Activated naive CD8-positive, alpha-beta T cell treated with anti-CD3 and anti-CD28 coated beads, Interleukin-2, amount 10 ng/mL, durations not matched to agents 7 days and 5 days (primary cell): Measurements from ENCODE around the gene ALDH1L1. TPM values are rescaled to one million over a fixed set of nuclear protein-coding genes. Genes with fewer than 3 reads are reported as not detected.
"Not testable (repeated sequence)": the region's sequence is repeated elsewhere in the genome, so short reads cannot be mapped to it uniquely, and the experiment has no call there.

Experiments
- ATAC-seq: fragments of 150-1000 bp; cut with Tn5 transposase; one replicate; pipeline ENCODE4 v1.10.0; 2021; ENCODE audit warnings: low read depth, moderate library complexity
- POLR2A ChIA-PET: fragments of 350-600 bp; sonication (Branson Sonifier 250); formaldehyde crosslinking; loops from one replicate; lab custom pipeline; 2021; ENCODE audit warnings: antibody characterized with exemption; lab: Charles Lee
- DNase-seq: peaks from one replicate; pipeline ENCODE4 v3.0.0; 2021
- H3K27ac Mint-ChIP-seq: one replicate; pipeline ENCODE4 v1.8.0; 2022; ENCODE audit warnings: mild to moderate bottlenecking, mixed read lengths
- H3K27me3 Mint-ChIP-seq: one replicate; pipeline ENCODE4 v1.8.0; 2022; ENCODE audit warnings: mild to moderate bottlenecking, moderate library complexity, mixed read lengths
- H3K36me3 Mint-ChIP-seq: one replicate; pipeline ENCODE4 v1.8.0; 2021; ENCODE audit warnings: mild to moderate bottlenecking, mixed read lengths
- H3K4me1 Mint-ChIP-seq: one replicate; pipeline ENCODE4 v1.8.0; 2021; ENCODE audit warnings: mixed read lengths
- H3K4me3 Mint-ChIP-seq: one replicate; pipeline ENCODE4 v1.8.0; 2022; ENCODE audit warnings: mild to moderate bottlenecking, moderate library complexity, mixed read lengths
- H3K9me3 Mint-ChIP-seq: one replicate; pipeline ENCODE4 v1.8.0; 2021; ENCODE audit warnings: mixed read lengths
- total RNA-seq, 2 experiments: library from RNA; stranded (reverse); gene quantifications; one replicate each; pipeline ENCODE4 v1.2.3, GENCODE V29; 2021

ALDH1L1 gene
- total RNA-seq, 2 experiments from 2014 or later: not detected

- no peaks in the 10 kb centered on the region for H3K36me3 Mint-ChIP-seq
- H3K27me3 Mint-ChIP-seq: no peaks in the 10 kb centered on the region
- no peaks in the 10 kb centered on the region for H3K4me1 Mint-ChIP-seq
- peaks cover 1% of the 10 kb centered on the region for H3K9me3 Mint-ChIP-seq
- POLR2A ChIA-PET: no interaction called here
- no peak overlapping the region for H3K4me3 Mint-ChIP-seq
- no peak overlapping the region for H3K27ac Mint-ChIP-seq
- ATAC-seq (no peak), DNase-seq (no peak)
These were observed 76.3 kb downstream of the ALDH1L1 start for GRCh38 chr3:126104028-126104635.

GRCh38 chr3:126103121-126104027 lies 77.0 kb downstream of the ALDH1L1 start:
- H3K27ac Mint-ChIP-seq: no peak overlapping the region
- POLR2A ChIA-PET: interaction anchor here (1.0 kb wide), 1 partner anchor 21 kb away, joined by 3 read pairs; no protein-coding TSS in a partner anchor
- no peak for DNase-seq
- H3K9me3 Mint-ChIP-seq: peaks cover 1% of the 10 kb centered on the region
- H3K36me3 Mint-ChIP-seq: no peaks in the 10 kb centered on the region
- no peaks in the 10 kb centered on the region for H3K27me3 Mint-ChIP-seq
- ATAC-seq: no peak
- no peaks in the 10 kb centered on the region for H3K4me1 Mint-ChIP-seq
- H3K4me3 Mint-ChIP-seq: no peak overlapping the region

- H3K4me3 Mint-ChIP-seq: no peak overlapping the region
- peaks cover 1% of the 10 kb centered on the region for H3K9me3 Mint-ChIP-seq
- no peaks in the 10 kb centered on the region for H3K4me1 Mint-ChIP-seq
- POLR2A ChIA-PET: interaction anchor here (1.0 kb wide), 1 partner anchor 22 kb away, joined by 3 read pairs; no protein-coding TSS in a partner anchor
- no peak overlapping the region for H3K27ac Mint-ChIP-seq
- no peaks in the 10 kb centered on the region for H3K27me3 Mint-ChIP-seq
- ATAC-seq: no peak
- DNase-seq: no peak
- no peaks in the 10 kb centered on the region for H3K36me3 Mint-ChIP-seq
These were observed 77.8 kb downstream of the ALDH1L1 start for GRCh38 chr3:126102530-126102951.

GRCh38 chr3:126102011-126102410 lies 78.4 kb downstream of the ALDH1L1 start:
- no peak overlapping the region for H3K27ac Mint-ChIP-seq
- peaks cover 1% of the 10 kb centered on the region for H3K9me3 Mint-ChIP-seq
- DNase-seq: no peak
- no peak for ATAC-seq
- no peaks in the 10 kb centered on the region for H3K27me3 Mint-ChIP-seq
- no peak overlapping the region for H3K4me3 Mint-ChIP-seq
- H3K4me1 Mint-ChIP-seq: no peaks in the 10 kb centered on the region
- no peaks in the 10 kb centered on the region for H3K36me3 Mint-ChIP-seq
- POLR2A ChIA-PET: no interaction called here

- DNase-seq (no peak), ATAC-seq (no peak)
- no peak overlapping the region for H3K4me3 Mint-ChIP-seq
- no peak overlapping the region for H3K27ac Mint-ChIP-seq
- H3K4me1 Mint-ChIP-seq: no peaks in the 10 kb centered on the region
- POLR2A ChIA-PET: no interaction called here
- H3K36me3 Mint-ChIP-seq: peaks cover 2% of the 10 kb centered on the region
- H3K27me3 Mint-ChIP-seq: no peaks in the 10 kb centered on the region
- peaks cover 4% of the 10 kb centered on the region for H3K9me3 Mint-ChIP-seq
These were observed 78.8 kb downstream of the ALDH1L1 start for GRCh38 chr3:126101521-126101982.

- H3K9me3 Mint-ChIP-seq: peaks cover 4% of the 10 kb centered on the region
- ATAC-seq (no peak), DNase-seq (no peak)
- no peak overlapping the region for H3K4me3 Mint-ChIP-seq
- POLR2A ChIA-PET: no interaction called here
- H3K27ac Mint-ChIP-seq: no peak overlapping the region
- H3K36me3 Mint-ChIP-seq: peaks cover 2% of the 10 kb centered on the region
- H3K27me3 Mint-ChIP-seq: no peaks in the 10 kb centered on the region
- no peaks in the 10 kb centered on the region for H3K4me1 Mint-ChIP-seq
These were observed 79.6 kb downstream of the ALDH1L1 start for GRCh38 chr3:126100634-126101301.

- no peaks in the 10 kb centered on the region for H3K27me3 Mint-ChIP-seq
- peaks cover 9% of the 10 kb centered on the region for H3K9me3 Mint-ChIP-seq
- peaks cover 2% of the 10 kb centered on the region for H3K36me3 Mint-ChIP-seq
- ATAC-seq (no peak), DNase-seq (no peak)
- no peaks in the 10 kb centered on the region for H3K4me1 Mint-ChIP-seq
- H3K4me3 Mint-ChIP-seq: no peak overlapping the region
- POLR2A ChIA-PET: no interaction called here
- no peak overlapping the region for H3K27ac Mint-ChIP-seq
These were observed 80.1 kb downstream of the ALDH1L1 start for GRCh38 chr3:126100269-126100633.

GRCh38 chr3:126098391-126098858 lies 82.0 kb downstream of the ALDH1L1 start:
- Mint-ChIP-seq H3K4me1 (no peaks in the 10 kb centered on the region), H3K4me3 (no peak overlapping the region), H3K27me3 (no peaks in the 10 kb centered on the region), H3K36me3 (peaks cover 2% of the 10 kb centered on the region), H3K9me3 (peaks cover 14% of the 10 kb centered on the region), H3K27ac (no peak overlapping the region)
- POLR2A ChIA-PET: interaction anchor here (0.6 kb wide), 1 partner anchor 91 kb away, joined by 4 read pairs; no protein-coding TSS in a partner anchor
- no peak for ATAC-seq
- no peak for DNase-seq

GRCh38 chr3:126097801-126098200 lies 82.6 kb downstream of the ALDH1L1 start:
- Mint-ChIP-seq H3K36me3 (peaks cover 2% of the 10 kb centered on the region), H3K9me3 (peaks cover 14% of the 10 kb centered on the region), H3K27ac (no peak overlapping the region), H3K27me3 (no peaks in the 10 kb centered on the region), H3K4me3 (no peak overlapping the region), H3K4me1 (no peaks in the 10 kb centered on the region)
- POLR2A ChIA-PET: no interaction called here
- no peak for ATAC-seq
- no peak for DNase-seq

GRCh38 chr3:126096274-126096673 lies 84.1 kb downstream of the ALDH1L1 start:
- H3K9me3 Mint-ChIP-seq: peaks cover 19% of the 10 kb centered on the region
- H3K27me3 Mint-ChIP-seq, H3K27ac Mint-ChIP-seq, H3K36me3 Mint-ChIP-seq, H3K4me3 Mint-ChIP-seq, DNase-seq, ATAC-seq, H3K4me1 Mint-ChIP-seq, POLR2A ChIA-PET: not testable (repeated sequence)

GRCh38 chr3:126092128-126092527 lies 88.3 kb downstream of the ALDH1L1 start:
- not testable (repeated sequence) for H3K36me3 Mint-ChIP-seq

GRCh38 chr3:126087552-126088175 lies 92.7 kb downstream of the ALDH1L1 start:
- H3K9me3 Mint-ChIP-seq: peaks cover 12% of the 10 kb centered on the region
- H3K27ac Mint-ChIP-seq: no peak overlapping the region
- POLR2A ChIA-PET: no interaction called here
- H3K27me3 Mint-ChIP-seq: no peaks in the 10 kb centered on the region
- peaks cover 19% of the 10 kb centered on the region for H3K4me1 Mint-ChIP-seq
- ATAC-seq (no peak), DNase-seq (no peak)
- peaks cover 4% of the 10 kb centered on the region for H3K36me3 Mint-ChIP-seq
- H3K4me3 Mint-ChIP-seq: no peak overlapping the region

More at GRCh38 chr3:126092128-126092527, 88.3 kb downstream of the ALDH1L1 start:
- H3K4me3 Mint-ChIP-seq, H3K27me3 Mint-ChIP-seq, POLR2A ChIA-PET, ATAC-seq, H3K27ac Mint-ChIP-seq, DNase-seq, H3K4me1 Mint-ChIP-seq: not testable (repeated sequence)
- H3K9me3 Mint-ChIP-seq: peaks cover 25% of the 10 kb centered on the region

- Mint-ChIP-seq H3K36me3 (peaks cover 5% of the 10 kb centered on the region), H3K4me3 (peak overlapping the region; percentile 74), H3K4me1 (peaks cover 19% of the 10 kb centered on the region), H3K27me3 (no peaks in the 10 kb centered on the region), H3K27ac (no peak overlapping the region), H3K9me3 (peaks cover 4% of the 10 kb centered on the region)
- ATAC-seq (no peak), DNase-seq (no peak)
- POLR2A ChIA-PET: no interaction called here
These were observed 94.5 kb downstream of the ALDH1L1 start for GRCh38 chr3:126085841-126086240.
